IMR-90 (cell line): Measurements from ENCODE around the gene ZNF35.

Experiments used
- BHLHE40 ChIP-seq: fragments of 150-350 bp; IDR thresholded peaks from 2 replicates; pipeline ENCODE4 v1.6.1; 2016; ENCODE audit warnings: mild to moderate bottlenecking, low read depth, low read length
- CEBPB ChIP-seq: IDR thresholded peaks from 2 replicates; pipeline ENCODE4 v1.6.1; 2012; ENCODE audit warnings: low read depth, low read length, improper control_type of control experiment
- MXI1 ChIP-seq: IDR thresholded peaks from 2 replicates; pipeline ENCODE4 v1.6.1; 2012; ENCODE audit warnings: low read depth, mild to moderate bottlenecking, low read length, moderate library complexity, borderline replicate concordance
- POLR2A ChIP-seq: IDR thresholded peaks from 2 replicates; pipeline ENCODE4 v1.6.1; 2012; ENCODE audit warnings: mild to moderate bottlenecking, low read depth, low read length
- RFX5 ChIP-seq: IDR thresholded peaks from 2 replicates; pipeline ENCODE4 v1.8.0; 2012; ENCODE audit warnings: low read depth, mild to moderate bottlenecking, low read length, moderate library complexity
- TF ChIP-seq, protein P1 (sequence below): conservative IDR thresholded peaks from 2 replicates; pipeline ENCODE4 v1.5.1; 2012; ENCODE audit warnings: mild to moderate bottlenecking, low read depth, low read length, improper control_type of control experiment

DNA sequence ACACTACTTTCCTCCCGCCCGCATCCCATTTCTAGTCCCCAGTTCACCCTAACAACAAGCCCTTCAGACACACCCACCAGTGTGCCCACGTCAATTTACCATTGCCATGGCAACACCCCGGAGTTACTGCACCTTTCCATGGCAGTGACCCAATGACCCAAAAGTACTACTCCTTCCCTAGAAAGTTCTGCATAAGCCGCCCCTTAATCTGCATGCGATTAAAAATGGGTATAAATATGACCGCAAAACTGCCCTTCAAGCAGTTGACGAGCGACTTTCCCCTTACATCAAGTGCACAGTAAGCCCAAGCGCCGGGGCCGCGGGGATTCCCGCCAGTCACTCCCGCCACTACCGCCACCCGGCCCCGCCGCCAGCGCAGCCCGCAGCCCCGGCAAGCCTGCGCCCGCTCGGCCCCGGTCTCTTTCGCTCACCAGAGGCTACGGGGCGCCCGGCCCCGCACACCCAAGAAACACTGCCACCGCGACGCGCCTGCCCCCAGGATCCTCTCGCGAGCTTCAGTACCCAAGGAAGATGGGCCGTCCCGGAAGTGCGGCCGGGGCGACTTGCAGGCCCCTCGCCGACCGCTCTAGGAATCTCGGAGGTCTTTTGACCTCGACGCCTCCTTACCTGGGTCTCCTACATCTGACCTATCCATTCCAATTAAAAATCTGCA is 36.7 kb downstream of the ZNF35 start:
- no peak for TF ChIP-seq MXI1
- TF ChIP-seq, protein P1, sequence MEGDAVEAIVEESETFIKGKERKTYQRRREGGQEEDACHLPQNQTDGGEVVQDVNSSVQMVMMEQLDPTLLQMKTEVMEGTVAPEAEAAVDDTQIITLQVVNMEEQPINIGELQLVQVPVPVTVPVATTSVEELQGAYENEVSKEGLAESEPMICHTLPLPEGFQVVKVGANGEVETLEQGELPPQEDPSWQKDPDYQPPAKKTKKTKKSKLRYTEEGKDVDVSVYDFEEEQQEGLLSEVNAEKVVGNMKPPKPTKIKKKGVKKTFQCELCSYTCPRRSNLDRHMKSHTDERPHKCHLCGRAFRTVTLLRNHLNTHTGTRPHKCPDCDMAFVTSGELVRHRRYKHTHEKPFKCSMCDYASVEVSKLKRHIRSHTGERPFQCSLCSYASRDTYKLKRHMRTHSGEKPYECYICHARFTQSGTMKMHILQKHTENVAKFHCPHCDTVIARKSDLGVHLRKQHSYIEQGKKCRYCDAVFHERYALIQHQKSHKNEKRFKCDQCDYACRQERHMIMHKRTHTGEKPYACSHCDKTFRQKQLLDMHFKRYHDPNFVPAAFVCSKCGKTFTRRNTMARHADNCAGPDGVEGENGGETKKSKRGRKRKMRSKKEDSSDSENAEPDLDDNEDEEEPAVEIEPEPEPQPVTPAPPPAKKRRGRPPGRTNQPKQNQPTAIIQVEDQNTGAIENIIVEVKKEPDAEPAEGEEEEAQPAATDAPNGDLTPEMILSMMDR = no peak
- TF ChIP-seq POLR2A = no peak
- TF ChIP-seq RFX5 = no peak
- no peak for TF ChIP-seq BHLHE40
- no peak for TF ChIP-seq CEBPB
